Mesenchymal stem cell (in vitro differentiated cells and primary cell): ENCODE measurements around the gene ZNF688.
"Not testable (repeated sequence)": the region's sequence is repeated elsewhere in the genome, so short reads cannot be mapped to it uniquely, and the experiment has no call there.

Experiments
- DNase-seq: peaks from one replicate; pipeline ENCODE4 v3.0.0-alpha.2; 2013
- H2AFZ ChIP-seq: one replicate; pipeline ENCODE4 v1.6.1; 2013; ENCODE audit warnings: low read depth, mild to moderate bottlenecking, control low read depth, inconsistent platforms, low read length, moderate library complexity
- H2AK5ac ChIP-seq: 2 replicates; pipeline ENCODE4 v1.6.1; 2013; ENCODE audit warnings: low read length, moderate library complexity, mild to moderate bottlenecking, inconsistent platforms; ENCODE audit not compliant: severe bottlenecking
- H2BK120ac ChIP-seq: one replicate; pipeline ENCODE4 v1.6.1; 2013; ENCODE audit warnings: low read depth, mild to moderate bottlenecking, inconsistent platforms, low read length, moderate library complexity
- H2BK12ac ChIP-seq, 2 experiments: one replicate each; pipeline ENCODE4 v1.6.1; 2013; ENCODE audit warnings: inconsistent platforms in 2 of 2, low read length in 2 of 2, mild to moderate bottlenecking in 2 of 2, moderate library complexity in 2 of 2, control low read depth in 1 of 2
- H2BK15ac ChIP-seq: one replicate; pipeline ENCODE4 v1.6.1; 2013; ENCODE audit warnings: mild to moderate bottlenecking, low read depth, inconsistent platforms; ENCODE audit not compliant: poor library complexity, severe bottlenecking
- H2BK5ac ChIP-seq: 2 replicates; pipeline ENCODE4 v1.6.1; 2013; ENCODE audit warnings: low read depth, mild to moderate bottlenecking, low read length, control low read depth, inconsistent platforms; ENCODE audit not compliant: poor library complexity, severe bottlenecking
- H3K14ac ChIP-seq, 2 experiments: one replicate each; pipeline ENCODE4 v1.6.1; 2013; ENCODE audit warnings: inconsistent platforms in 2 of 2, low read length in 2 of 2, control low read depth in 1 of 2, mild to moderate bottlenecking in 1 of 2, moderate library complexity in 1 of 2
- H3K18ac ChIP-seq, 2 experiments: one replicate each; pipeline ENCODE4 v1.6.1; 2013; ENCODE audit warnings: inconsistent platforms in 2 of 2, low read length in 2 of 2, control low read depth in 1 of 2, low read depth in 1 of 2, mild to moderate bottlenecking in 1 of 2
- H3K23ac ChIP-seq, 2 experiments: one replicate each; pipeline ENCODE4 v1.6.1; 2013; ENCODE audit warnings: inconsistent platforms in 2 of 2, low read length in 2 of 2, mild to moderate bottlenecking in 2 of 2, moderate library complexity in 2 of 2, control low read depth in 1 of 2
- H3K27ac ChIP-seq: 2 replicates; pipeline ENCODE4 v1.5.1; 2013; ENCODE audit warnings: mild to moderate bottlenecking, moderate library complexity, low read length, control low read depth, inconsistent platforms; ENCODE audit not compliant: poor library complexity, severe bottlenecking
- H3K27me3 ChIP-seq, 2 experiments: 2 replicates each; pipeline versions ENCODE4 v1.6.1 to v1.7.0; 2013; ENCODE audit warnings: low read length in 2 of 2, mild to moderate bottlenecking in 2 of 2, moderate library complexity in 2 of 2, control low read depth in 1 of 2, inconsistent platforms in 1 of 2; ENCODE audit not compliant: control insufficient read depth in 1 of 2, insufficient read depth in 1 of 2
- H3K36me3 ChIP-seq, 2 experiments: 2 replicates each; pipeline versions ENCODE4 v1.6.1 to v1.7.0; 2013; ENCODE audit warnings: low read length in 2 of 2, control low read depth in 1 of 2, inconsistent platforms in 1 of 2, low read depth in 1 of 2, mild to moderate bottlenecking in 1 of 2; ENCODE audit not compliant: insufficient read depth in 2 of 2, control insufficient read depth in 1 of 2
- H3K4ac ChIP-seq, 2 experiments: one replicate each; pipeline ENCODE4 v1.6.1; 2013; ENCODE audit warnings: inconsistent platforms in 2 of 2, low read length in 2 of 2, mild to moderate bottlenecking in 2 of 2, moderate library complexity in 2 of 2, control low read depth in 1 of 2, low read depth in 1 of 2
- H3K4me1 ChIP-seq: 2 replicates; pipeline ENCODE4 v1.6.1; 2013; ENCODE audit warnings: low read depth, low read length, control low read depth; ENCODE audit not compliant: control insufficient read depth, insufficient read depth
- H3K4me2 ChIP-seq: 2 replicates; pipeline ENCODE4 v1.6.1; 2013; ENCODE audit warnings: low read length, mild to moderate bottlenecking, inconsistent platforms; ENCODE audit not compliant: poor library complexity, severe bottlenecking
- H3K4me3 ChIP-seq, 2 experiments: 2 replicates each; pipeline versions ENCODE4 v1.5.1 to v1.7.0; 2013; ENCODE audit warnings: low read length in 2 of 2, mild to moderate bottlenecking in 2 of 2, control low read depth in 1 of 2, low read depth in 1 of 2; ENCODE audit not compliant: insufficient read depth in 1 of 2
- H3K79me1 ChIP-seq: replicated peaks from 2 replicates; pipeline ENCODE4 v1.6.1; 2013; ENCODE audit warnings: mild to moderate bottlenecking, control low read depth, low read length, inconsistent platforms; ENCODE audit not compliant: poor library complexity, severe bottlenecking
- H3K9ac ChIP-seq: 2 replicates; pipeline ENCODE4 v1.7.0; 2013; ENCODE audit warnings: mild to moderate bottlenecking, low read length, moderate library complexity
- H3K9me3 ChIP-seq: 2 replicates; pipeline ENCODE4 v1.7.0; 2013; ENCODE audit warnings: mild to moderate bottlenecking, low read length; ENCODE audit not compliant: control insufficient read depth
- H4K8ac ChIP-seq: one replicate; pipeline ENCODE4 v1.6.1; 2013; ENCODE audit warnings: inconsistent platforms, mild to moderate bottlenecking, low read length, moderate library complexity
- H4K91ac ChIP-seq: one replicate; pipeline ENCODE4 v1.6.1; 2013; ENCODE audit warnings: mild to moderate bottlenecking, low read length, inconsistent platforms
- WGBS: methylation state at CpG from one replicate; pipeline ENCODE4 v1.1.7; 2013; ENCODE audit warnings: mixed read lengths; 5-methylcytosine and 5-hydroxymethylcytosine counted together

Gene ZNF688

GRCh38 chr16:30543067-30543466 lies 28.4 kb downstream of the ZNF688 start:
- Histone ChIP-seq H2AK5ac (no peak overlapping the region), H2BK120ac (no peak overlapping the region), H4K8ac (no peak overlapping the region), H3K18ac (no peak overlapping the region), H2BK5ac (no peak overlapping the region), H3K4me3 (no peak overlapping the region), H3K36me3 (no peaks in the 10 kb centered on the region), H2AFZ (no peak overlapping the region), H3K23ac (no peak overlapping the region), H2BK15ac (no peak overlapping the region), H3K4me1 (peaks cover 6% of the 10 kb centered on the region), H4K91ac (no peak overlapping the region), H3K4ac (no peak overlapping the region), H3K9ac (no peak overlapping the region), H3K9me3 (no peaks in the 10 kb centered on the region), H3K79me1 (no peaks in the 10 kb centered on the region), H3K27me3 (no peaks in the 10 kb centered on the region), H3K14ac (no peak overlapping the region), H3K27ac (no peak overlapping the region), H2BK12ac (peak overlapping the region in 1 of 2 experiments; percentile 38), H3K4me2 (no peak overlapping the region)
- no peak for DNase-seq
- 91% methylated on average over 5 of the region's 5 CpGs for WGBS

- Histone ChIP-seq H3K9me3 (no peaks in the 10 kb centered on the region), H3K14ac (no peak overlapping the region), H2BK12ac (peak overlapping the region in 1 of 2 experiments; percentile 94), H4K8ac (peak overlapping the region; percentile 80), H2BK120ac (no peak overlapping the region), H2AFZ (peak overlapping the region; percentile 5), H3K27me3 (no peaks in the 10 kb centered on the region), H3K23ac (no peak overlapping the region), H2BK5ac (no peak overlapping the region), H2BK15ac (no peak overlapping the region), H4K91ac (peak overlapping the region; percentile 6), H3K4me1 (peaks cover 6% of the 10 kb centered on the region), H3K27ac (peak overlapping the region; percentile 85), H3K4ac (peak overlapping the region in 1 of 2 experiments; percentile 61), H2AK5ac (peak overlapping the region; percentile 68), H3K9ac (peak overlapping the region; percentile 68), H3K36me3 (no peaks in the 10 kb centered on the region), H3K18ac (peak overlapping the region in 1 of 2 experiments; percentile 80), H3K4me2 (peak overlapping the region; percentile 49), H3K4me3 (no peak overlapping the region), H3K79me1 (no peaks in the 10 kb centered on the region)
- 31% methylated on average over 10 of the region's 10 CpGs for WGBS
- DNase-seq: peak; percentile 78
Observed at GRCh38 chr16:30541502-30542329, 29.8 kb downstream of the ZNF688 start.

GRCh38 chr16:30540916-30541464 lies 30.5 kb downstream of the ZNF688 start:
- H4K8ac ChIP-seq, H2BK15ac ChIP-seq, H3K4ac ChIP-seq, H3K23ac ChIP-seq, H4K91ac ChIP-seq, H3K4me1 ChIP-seq, H3K79me1 ChIP-seq, H3K9me3 ChIP-seq, H3K4me2 ChIP-seq, H2AFZ ChIP-seq, H2BK120ac ChIP-seq, H3K14ac ChIP-seq, H3K18ac ChIP-seq, H2BK12ac ChIP-seq, H3K36me3 ChIP-seq, H2BK5ac ChIP-seq, H3K27me3 ChIP-seq, DNase-seq, H3K4me3 ChIP-seq: not testable (repeated sequence)
- H3K9ac ChIP-seq: peak overlapping the region; percentile 68
- H2AK5ac ChIP-seq: peak overlapping the region; percentile 62
- H3K27ac ChIP-seq: peak overlapping the region; percentile 85
- 81% methylated on average over 9 of the region's 9 CpGs for WGBS

GRCh38 chr16:30539986-30540526 lies 31.5 kb downstream of the ZNF688 start:
- H2AFZ ChIP-seq, H2BK120ac ChIP-seq: not testable (repeated sequence)
- H2AK5ac ChIP-seq: peak overlapping the region; percentile 67

More at GRCh38 chr16:30539986-30540526, 31.5 kb downstream of the ZNF688 start:
- not testable (repeated sequence) for H3K14ac ChIP-seq, H4K91ac ChIP-seq, H2BK5ac ChIP-seq, H3K18ac ChIP-seq, H4K8ac ChIP-seq, H3K36me3 ChIP-seq, H3K27me3 ChIP-seq, DNase-seq, H3K9me3 ChIP-seq, H3K79me1 ChIP-seq, H3K23ac ChIP-seq, H3K9ac ChIP-seq, H3K4me2 ChIP-seq, H3K4ac ChIP-seq, H3K4me3 ChIP-seq, H3K27ac ChIP-seq, H2BK12ac ChIP-seq
- WGBS: 96% methylated on average over 13 of the region's 13 CpGs
- H2BK15ac ChIP-seq: peak overlapping the region; percentile 28
- H3K4me1 ChIP-seq: peaks cover 12% of the 10 kb centered on the region
